Mesendoderm (in vitro differentiated cells): ENCODE measurements around the gene MORN5.

Source experiments
- DNase-seq: peaks from one replicate; pipeline ENCODE4 v3.0.0; 2013
- H2AK5ac ChIP-seq: 2 replicates; pipeline ENCODE4 v1.6.1; 2013; ENCODE audit warnings: low read length, inconsistent platforms
- H2BK120ac ChIP-seq: 2 replicates; pipeline ENCODE4 v1.6.1; 2013; ENCODE audit warnings: low read depth, mild to moderate bottlenecking, low read length, moderate library complexity, mixed read lengths
- H2BK15ac ChIP-seq: replicated peaks from 2 replicates; pipeline ENCODE4 v1.6.1; 2013; ENCODE audit warnings: low read depth, mild to moderate bottlenecking, moderate library complexity
- H2BK5ac ChIP-seq: 2 replicates; pipeline ENCODE4 v1.6.1; 2013; ENCODE audit warnings: low read length, inconsistent platforms
- H3K18ac ChIP-seq: 2 replicates; pipeline ENCODE4 v1.6.1; 2013; ENCODE audit warnings: mild to moderate bottlenecking, low read length, mixed read lengths
- H3K23ac ChIP-seq: one replicate; pipeline ENCODE4 v1.6.1; 2013; ENCODE audit warnings: low read length
- H3K27ac ChIP-seq: 2 replicates; pipeline ENCODE4 v1.5.1; 2013; ENCODE audit warnings: low read depth, mild to moderate bottlenecking, inconsistent platforms, low read length, moderate library complexity
- H3K27me3 ChIP-seq: 2 replicates; pipeline ENCODE4 v1.6.1; 2013; ENCODE audit warnings: low read length, control low read depth, mild to moderate bottlenecking, inconsistent platforms; ENCODE audit not compliant: insufficient read depth, poor library complexity
- H3K36me3 ChIP-seq: 2 replicates; pipeline ENCODE4 v1.6.1; 2013; ENCODE audit warnings: low read length, inconsistent platforms; ENCODE audit not compliant: control insufficient read depth, insufficient read depth
- H3K4ac ChIP-seq: one replicate; pipeline ENCODE4 v1.6.1; 2013; ENCODE audit warnings: low read depth, mild to moderate bottlenecking, low read length, moderate library complexity
- H3K4me1 ChIP-seq: 2 replicates; pipeline ENCODE4 v1.6.1; 2013; ENCODE audit warnings: low read depth, low read length, inconsistent platforms; ENCODE audit not compliant: control insufficient read depth
- H3K4me2 ChIP-seq: 2 replicates; pipeline ENCODE4 v1.6.1; 2013; ENCODE audit warnings: low read length
- H3K4me3 ChIP-seq: 2 replicates; pipeline ENCODE4 v1.5.1; 2013; ENCODE audit warnings: mild to moderate bottlenecking, low read length
- H3K56ac ChIP-seq: one replicate; pipeline ENCODE4 v1.6.1; 2013; ENCODE audit warnings: low read length
- H3K79me1 ChIP-seq: 2 replicates; pipeline ENCODE4 v1.6.1; 2013; ENCODE audit warnings: low read length, inconsistent platforms
- H3K79me2 ChIP-seq: 2 replicates; pipeline ENCODE4 v1.6.1; 2013; ENCODE audit warnings: mild to moderate bottlenecking, low read length; ENCODE audit not compliant: control insufficient read depth, insufficient read depth
- H3K9ac ChIP-seq: 2 replicates; pipeline ENCODE4 v1.6.1; 2013; ENCODE audit warnings: low read length, inconsistent platforms
- H4K5ac ChIP-seq: one replicate; pipeline ENCODE4 v1.6.1; 2013; ENCODE audit warnings: low read length
- H4K8ac ChIP-seq: one replicate; pipeline ENCODE4 v1.6.1; 2013; ENCODE audit warnings: low read depth, mild to moderate bottlenecking, control low read depth, low read length, moderate library complexity
- WGBS: extraction: QIAGEN DNeasy Blood & Tissue Kit; methylation state at CpG from one replicate; pipeline ENCODE4 v1.1.7; 2013; ENCODE audit warnings: low lambda C conversion rate, missing lambda C conversion rate; ENCODE audit not compliant: insufficient coverage; ENCODE audit errors: extremely low coverage; 5-methylcytosine and 5-hydroxymethylcytosine counted together

Gene MORN5

GRCh38 chr9:122126331-122127261 is 33.1 kb upstream of the MORN5 start:
- H3K36me3 ChIP-seq = no peaks in the 10 kb centered on the region
- no peaks in the 10 kb centered on the region for H3K79me2 ChIP-seq
- H3K4ac ChIP-seq = no peak overlapping the region
- H3K4me2 ChIP-seq = peak overlapping the region; percentile 81
- no peak overlapping the region for H2BK15ac ChIP-seq
- peak overlapping the region; percentile 45 for H3K9ac ChIP-seq
- no peak overlapping the region for H3K23ac ChIP-seq
- no CpG with 5 or more reads among the region's 64 CpGs for WGBS
- no peak overlapping the region for H2AK5ac ChIP-seq
- H4K8ac ChIP-seq = no peak overlapping the region
- no peaks in the 10 kb centered on the region for H3K79me1 ChIP-seq
- peak; percentile 91 for DNase-seq
- H3K18ac ChIP-seq = no peak overlapping the region
- H3K27me3 ChIP-seq = no peaks in the 10 kb centered on the region
- no peak overlapping the region for H2BK5ac ChIP-seq
- peak overlapping the region; percentile 26 for H3K4me3 ChIP-seq
- H3K27ac ChIP-seq = no peak overlapping the region
- H3K56ac ChIP-seq = peak overlapping the region; percentile 52
- H2BK120ac ChIP-seq = no peak overlapping the region
- H3K4me1 ChIP-seq = peaks cover 3% of the 10 kb centered on the region
- H4K5ac ChIP-seq = no peak overlapping the region

- no peak for DNase-seq
- Histone ChIP-seq H3K79me1 (no peaks in the 10 kb centered on the region), H3K4me2 (no peak overlapping the region), H3K27me3 (no peaks in the 10 kb centered on the region), H3K4me1 (peaks cover 8% of the 10 kb centered on the region), H3K4me3 (no peak overlapping the region), H3K79me2 (no peaks in the 10 kb centered on the region), H2AK5ac (no peak overlapping the region), H3K4ac (no peak overlapping the region), H3K27ac (no peak overlapping the region), H3K18ac (no peak overlapping the region), H2BK15ac (no peak overlapping the region), H3K9ac (no peak overlapping the region), H2BK5ac (no peak overlapping the region), H2BK120ac (no peak overlapping the region), H4K5ac (no peak overlapping the region), H3K56ac (no peak overlapping the region), H3K36me3 (no peaks in the 10 kb centered on the region), H4K8ac (no peak overlapping the region), H3K23ac (no peak overlapping the region)
- no CpG with 5 or more reads among the region's 10 CpGs for WGBS
Measured at GRCh38 chr9:122127396-122127798, 32.3 kb upstream of the MORN5 start.

GRCh38 chr9:122128007-122128968 is 31.4 kb upstream of the MORN5 start:
- no peak overlapping the region for H2AK5ac ChIP-seq
- no peak overlapping the region for H4K8ac ChIP-seq
- no peak overlapping the region for H3K27ac ChIP-seq
- no peak overlapping the region for H3K4ac ChIP-seq
- H3K18ac ChIP-seq = no peak overlapping the region
- no peak overlapping the region for H4K5ac ChIP-seq
- WGBS = no CpG with 5 or more reads among the region's 24 CpGs
- DNase-seq = no peak
- no peak overlapping the region for H2BK5ac ChIP-seq
- no peak overlapping the region for H3K9ac ChIP-seq
- H3K56ac ChIP-seq = no peak overlapping the region
- no peaks in the 10 kb centered on the region for H3K27me3 ChIP-seq
- no peaks in the 10 kb centered on the region for H3K79me2 ChIP-seq
- no peak overlapping the region for H3K4me3 ChIP-seq
- no peak overlapping the region for H2BK15ac ChIP-seq
- H3K4me2 ChIP-seq = no peak overlapping the region
- no peaks in the 10 kb centered on the region for H3K79me1 ChIP-seq
- no peak overlapping the region for H2BK120ac ChIP-seq
- no peak overlapping the region for H3K23ac ChIP-seq
- H3K36me3 ChIP-seq = no peaks in the 10 kb centered on the region
- H3K4me1 ChIP-seq = peaks cover 8% of the 10 kb centered on the region

DNA sequence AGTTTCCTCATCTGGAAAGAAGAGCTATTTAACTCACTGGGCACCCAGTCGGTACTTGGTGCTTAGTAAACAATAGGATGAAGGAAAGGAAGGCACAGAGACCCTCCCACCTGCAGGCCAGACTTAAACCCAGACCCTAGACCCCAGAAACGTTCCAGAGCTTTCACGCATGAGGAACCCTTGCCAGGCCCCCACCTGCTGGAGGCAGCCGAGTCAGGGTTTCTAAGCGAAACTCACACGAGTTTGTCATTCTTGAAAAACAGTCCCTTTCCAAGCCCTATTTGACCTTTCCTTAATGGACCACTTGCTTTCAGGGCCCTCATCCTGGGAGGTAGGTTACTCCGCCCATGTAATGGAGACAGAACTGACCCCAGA is 30.8 kb upstream of the MORN5 start:
- no peak overlapping the region for H2BK5ac ChIP-seq

DNA sequence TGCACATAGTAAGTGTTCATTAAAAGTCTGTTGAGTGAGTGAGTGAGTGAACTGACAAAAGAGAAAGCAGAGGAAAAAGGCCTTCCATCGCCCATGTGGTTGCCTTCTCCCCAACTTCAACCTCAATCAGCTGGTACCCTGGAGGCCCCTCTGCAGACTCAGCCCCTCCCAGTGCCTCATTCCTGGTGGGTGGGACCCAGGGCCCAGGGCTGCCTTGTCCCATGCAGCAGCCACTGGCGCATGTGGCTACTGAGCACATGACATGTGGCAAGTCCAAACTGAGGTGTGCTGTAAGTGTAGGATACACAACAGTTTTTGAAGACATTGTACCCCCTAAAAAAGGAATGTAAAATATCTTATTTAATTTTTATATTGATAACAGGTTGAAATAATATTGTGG is 29.7 kb upstream of the MORN5 start:
- Histone ChIP-seq H3K4me1 (peaks cover 8% of the 10 kb centered on the region), H3K4ac (no peak overlapping the region), H3K9ac (no peak overlapping the region), H2BK120ac (no peak overlapping the region), H3K36me3 (no peaks in the 10 kb centered on the region), H3K79me2 (no peaks in the 10 kb centered on the region), H2BK5ac (no peak overlapping the region), H3K27me3 (no peaks in the 10 kb centered on the region), H4K8ac (no peak overlapping the region), H3K23ac (no peak overlapping the region), H2BK15ac (no peak overlapping the region), H3K4me3 (no peak overlapping the region), H3K18ac (no peak overlapping the region), H3K4me2 (no peak overlapping the region), H3K27ac (no peak overlapping the region), H4K5ac (no peak overlapping the region), H2AK5ac (no peak overlapping the region), H3K56ac (no peak overlapping the region), H3K79me1 (no peaks in the 10 kb centered on the region)
- WGBS = no CpG with 5 or more reads among the region's 2 CpGs
- DNase-seq = no peak

More for the DNA sequence above, 30.8 kb upstream of the MORN5 start:
- H3K36me3 ChIP-seq = no peaks in the 10 kb centered on the region
- no peak overlapping the region for H4K5ac ChIP-seq
- no peak overlapping the region for H3K4me3 ChIP-seq
- DNase-seq = no peak
- H3K4ac ChIP-seq = no peak overlapping the region
- no peaks in the 10 kb centered on the region for H3K79me2 ChIP-seq
- no peak overlapping the region for H2BK15ac ChIP-seq
- no peak overlapping the region for H2AK5ac ChIP-seq
- H3K23ac ChIP-seq = no peak overlapping the region
- H3K4me2 ChIP-seq = no peak overlapping the region
- H3K79me1 ChIP-seq = no peaks in the 10 kb centered on the region
- no peak overlapping the region for H3K9ac ChIP-seq
- H2BK120ac ChIP-seq = no peak overlapping the region
- peaks cover 8% of the 10 kb centered on the region for H3K4me1 ChIP-seq
- H3K18ac ChIP-seq = no peak overlapping the region
- no CpG with 5 or more reads among the region's 7 CpGs for WGBS
- no peaks in the 10 kb centered on the region for H3K27me3 ChIP-seq
- H3K56ac ChIP-seq = no peak overlapping the region
- no peak overlapping the region for H3K27ac ChIP-seq
- no peak overlapping the region for H4K8ac ChIP-seq
